ENCODE measurements around the gene ANKRD34A. TPM values are rescaled to one million over a fixed set of nuclear protein-coding genes. Genes with fewer than 3 reads are reported as not detected.
A peak's percentile ranks its signal among the peaks of the same experiment; 100 is the strongest.

Gene ANKRD34A
- total and polyA plus RNA-seq, 3 donors from 2014 or later = 0.31 to 0.51 (median 0.43) TPM

GRCh38 chr1:145985502-145986439, 21.4 kb upstream of the ANKRD34A start:
- Histone ChIP-seq H3K36me3 (ENCODE audit: low read depth, missing control alignments) (no peaks in the 10 kb centered on the region), H3K9me3 (no peaks in the 10 kb centered on the region), H3K27ac (peak overlapping the region; percentile 29 to 74), H3K4me3 (no peak overlapping the region), H3K27me3 (no peaks in the 10 kb centered on the region), H3K4me1 (peaks cover 5% of the 10 kb centered on the region)
- intact Hi-C loops (cut with DNase I; ENCODE audit: low total_unique reads) = no loop called here
- no peak for DNase-seq
- TF ChIP-seq CTCF (IDR thresholded peaks at IDR 0.05) = no peak
- no peak for TF ChIP-seq POLR2A (IDR thresholded peaks at IDR 0.05)
- 67 to 72% methylated on average over 12 to 15 of the region's 15 CpGs for WGBS, 2 donors

- no peak overlapping the region for H3K4me3 ChIP-seq
Measured at GRCh38 chr1:145985129-145985501, 20.7 kb upstream of the ANKRD34A start.

GRCh38 chr1:145983960-145984830, 19.8 kb upstream of the ANKRD34A start:
- H3K36me3 ChIP-seq (ENCODE audit: low read depth, missing control alignments) = no peaks in the 10 kb centered on the region
- peak overlapping the region; percentile 29 to 74 for H3K27ac ChIP-seq
- intact Hi-C loops (cut with DNase I; ENCODE audit: low total_unique reads) = no loop called here
- H3K4me1 ChIP-seq = peaks cover 18% of the 10 kb centered on the region
- no peaks in the 10 kb centered on the region for H3K9me3 ChIP-seq
- no peak for DNase-seq
- no peaks in the 10 kb centered on the region for H3K27me3 ChIP-seq
- TF ChIP-seq CTCF (IDR thresholded peaks at IDR 0.05) (no peak), POLR2A (IDR thresholded peaks at IDR 0.05) (no peak)
- WGBS, 2 donors = 90 to 97% methylated on average over 11 to 12 of the region's 12 CpGs
- H3K4me3 ChIP-seq = no peak overlapping the region

More at GRCh38 chr1:145985129-145985501, 20.7 kb upstream of the ANKRD34A start:
- H3K27me3 ChIP-seq = no peaks in the 10 kb centered on the region
- peak overlapping the region; percentile 29 to 74 for H3K27ac ChIP-seq
- DNase-seq = no peak
- H3K4me1 ChIP-seq = peaks cover 9% of the 10 kb centered on the region
- intact Hi-C loops (cut with DNase I; ENCODE audit: low total_unique reads) = no loop called here
- WGBS, 2 donors = 54 to 70% methylated on average over 2 of the region's 2 CpGs
- TF ChIP-seq POLR2A (IDR thresholded peaks at IDR 0.05) (no peak), CTCF (IDR thresholded peaks at IDR 0.05) (no peak)
- H3K36me3 ChIP-seq (ENCODE audit: low read depth, missing control alignments) = no peaks in the 10 kb centered on the region
- no peaks in the 10 kb centered on the region for H3K9me3 ChIP-seq

GRCh38 chr1:145983206-145983675, 18.9 kb upstream of the ANKRD34A start:
- peak overlapping the region in 1 of 2 donors; percentile 90 for H3K27ac ChIP-seq
- intact Hi-C loops (cut with DNase I; ENCODE audit: low total_unique reads) = no loop called here
- 76 to 93% methylated on average over 1 of the region's 1 CpG for WGBS, 2 donors
- no peaks in the 10 kb centered on the region for H3K9me3 ChIP-seq
- DNase-seq = no peak
- no peaks in the 10 kb centered on the region for H3K27me3 ChIP-seq
- no peaks in the 10 kb centered on the region for H3K36me3 ChIP-seq (ENCODE audit: low read depth, missing control alignments)
- H3K4me3 ChIP-seq = no peak overlapping the region
- H3K4me1 ChIP-seq = peaks cover 28% of the 10 kb centered on the region
- TF ChIP-seq POLR2A (IDR thresholded peaks at IDR 0.05) = no peak
- TF ChIP-seq CTCF (IDR thresholded peaks at IDR 0.05) = no peak
